GM20000 (cell line): ENCODE data around the gene BIRC5.
A peak's percentile ranks its signal among the peaks of the same experiment; 100 is the strongest.

ENCODE experiments used
- DNase-seq: peaks from one replicate; pipeline ENCODE4 v3.0.0; 2012; ENCODE audit warnings: low spot score
- TF ChIP-seq, protein P1 (sequence below): IDR thresholded peaks from 2 replicates; pipeline ENCODE4 v1.5.1; 2012; ENCODE audit warnings: mild to moderate bottlenecking, control low read depth; ENCODE audit errors: extremely low read depth, missing control alignments

The BIRC5 gene

DNA sequence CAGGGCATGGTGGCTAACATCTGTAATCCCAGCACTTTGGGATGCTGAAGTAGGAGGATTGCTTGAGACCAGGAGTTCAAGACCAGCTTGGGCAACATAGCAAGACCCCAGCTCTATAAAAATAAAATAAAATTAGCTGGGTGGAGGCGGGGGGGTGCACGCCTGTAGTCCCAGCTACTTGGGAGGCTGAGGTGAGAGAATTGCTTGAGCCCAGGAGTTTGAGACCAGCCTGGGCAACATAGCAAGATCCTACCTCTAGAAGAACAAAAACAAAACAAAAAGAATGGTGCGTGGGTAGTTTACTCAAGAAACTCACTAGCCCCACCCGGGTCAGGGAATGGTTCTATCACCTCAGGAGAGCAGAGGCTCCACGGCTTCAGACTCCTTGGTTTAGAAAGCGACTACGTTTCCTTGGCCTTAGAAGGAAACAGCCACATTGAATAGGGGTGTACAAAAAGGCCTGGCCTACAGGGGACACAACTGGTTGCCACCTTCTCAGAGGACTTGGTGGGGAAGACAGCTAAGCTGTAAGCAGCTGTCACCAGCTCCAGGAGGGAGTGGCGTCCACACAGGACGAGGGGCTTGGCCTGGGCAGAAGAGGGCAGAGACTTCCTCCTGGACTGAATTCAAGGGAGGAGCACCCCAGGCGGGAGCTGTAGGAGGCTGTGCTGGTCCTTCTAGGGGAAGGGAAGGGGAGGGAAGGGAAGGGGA is 27.9 kb upstream of the BIRC5 start:
- DNase-seq = no peak
- TF ChIP-seq, protein P1, sequence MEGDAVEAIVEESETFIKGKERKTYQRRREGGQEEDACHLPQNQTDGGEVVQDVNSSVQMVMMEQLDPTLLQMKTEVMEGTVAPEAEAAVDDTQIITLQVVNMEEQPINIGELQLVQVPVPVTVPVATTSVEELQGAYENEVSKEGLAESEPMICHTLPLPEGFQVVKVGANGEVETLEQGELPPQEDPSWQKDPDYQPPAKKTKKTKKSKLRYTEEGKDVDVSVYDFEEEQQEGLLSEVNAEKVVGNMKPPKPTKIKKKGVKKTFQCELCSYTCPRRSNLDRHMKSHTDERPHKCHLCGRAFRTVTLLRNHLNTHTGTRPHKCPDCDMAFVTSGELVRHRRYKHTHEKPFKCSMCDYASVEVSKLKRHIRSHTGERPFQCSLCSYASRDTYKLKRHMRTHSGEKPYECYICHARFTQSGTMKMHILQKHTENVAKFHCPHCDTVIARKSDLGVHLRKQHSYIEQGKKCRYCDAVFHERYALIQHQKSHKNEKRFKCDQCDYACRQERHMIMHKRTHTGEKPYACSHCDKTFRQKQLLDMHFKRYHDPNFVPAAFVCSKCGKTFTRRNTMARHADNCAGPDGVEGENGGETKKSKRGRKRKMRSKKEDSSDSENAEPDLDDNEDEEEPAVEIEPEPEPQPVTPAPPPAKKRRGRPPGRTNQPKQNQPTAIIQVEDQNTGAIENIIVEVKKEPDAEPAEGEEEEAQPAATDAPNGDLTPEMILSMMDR = no peak

DNA sequence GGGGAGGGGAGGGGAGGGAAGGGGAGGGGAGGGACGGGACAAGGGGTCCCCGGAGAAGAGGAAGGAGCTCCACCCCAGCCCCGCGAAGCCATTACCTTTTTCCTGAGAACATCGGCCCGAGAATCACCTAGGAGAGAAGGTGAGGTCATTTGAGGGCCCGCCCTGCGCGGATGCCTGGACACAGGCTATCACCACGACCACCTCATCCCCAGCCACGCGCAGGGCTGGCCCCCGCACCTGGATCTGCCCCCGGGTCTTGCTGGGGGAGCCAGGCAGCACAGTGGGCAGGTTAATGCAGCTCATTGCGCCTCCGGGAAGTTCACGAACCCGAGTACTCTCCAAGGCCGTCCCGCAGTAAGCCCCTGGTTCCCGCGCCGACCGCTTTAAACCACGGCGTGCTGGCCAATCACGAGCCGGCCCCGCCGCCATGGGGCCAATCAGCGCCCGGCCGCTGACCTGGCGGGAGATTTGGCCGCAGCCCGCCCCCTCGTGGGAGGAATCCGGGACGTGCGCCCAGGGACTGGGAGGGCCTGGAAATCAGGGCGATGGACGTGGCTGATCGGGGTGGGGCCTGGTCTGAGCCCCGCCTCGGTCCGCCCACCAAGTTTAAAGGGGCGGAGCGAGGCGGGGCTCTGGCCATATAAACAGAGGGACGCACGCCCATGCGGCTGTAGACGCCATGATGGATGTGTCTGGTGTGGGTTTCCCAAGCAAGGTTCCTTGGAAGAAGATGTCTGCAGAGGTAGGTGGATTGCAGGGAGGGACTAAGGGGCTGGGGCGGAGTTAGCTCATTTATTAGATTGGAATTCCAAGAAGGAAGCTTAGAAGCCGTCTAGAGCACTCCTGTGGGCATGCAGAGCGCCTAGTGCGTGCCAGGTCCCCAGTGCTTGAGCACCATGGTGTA is 27.1 kb upstream of the BIRC5 start, which contains the start of the genes AFMID and TK1:
AFMID (plus strand) TSS at position 671 of the 904 bp plus-strand sequence; CDS start at position 680, 9 bp downstream.
TK1 (minus strand) TSS at position 361 of the 904 bp plus-strand sequence; CDS start at position 303, 58 bp downstream.
- DNase-seq = peak; percentile 97
- TF ChIP-seq, protein P1 = peak; percentile 27

DNA sequence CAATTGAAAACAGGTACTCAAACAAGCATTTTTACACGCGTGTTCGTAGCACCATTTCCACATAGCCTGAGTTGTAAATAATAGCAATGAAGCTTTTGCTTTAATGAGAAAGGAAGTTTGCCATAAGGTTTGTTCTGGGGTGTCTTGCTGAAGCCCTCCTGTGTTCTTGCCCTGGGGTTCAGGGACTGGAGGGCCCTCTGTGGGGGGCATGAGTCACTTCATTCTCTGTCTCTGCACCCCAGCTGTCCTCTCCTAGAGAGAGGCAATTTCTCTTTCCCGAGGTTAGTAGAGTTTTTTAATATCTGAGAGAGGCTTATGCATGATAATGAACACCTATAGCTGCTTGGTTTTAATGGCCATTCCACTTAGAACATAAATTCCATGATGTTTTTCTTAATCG is 17.3 kb upstream of the BIRC5 start:
- DNase-seq = no peak
- TF ChIP-seq, protein P1 = no peak

DNA sequence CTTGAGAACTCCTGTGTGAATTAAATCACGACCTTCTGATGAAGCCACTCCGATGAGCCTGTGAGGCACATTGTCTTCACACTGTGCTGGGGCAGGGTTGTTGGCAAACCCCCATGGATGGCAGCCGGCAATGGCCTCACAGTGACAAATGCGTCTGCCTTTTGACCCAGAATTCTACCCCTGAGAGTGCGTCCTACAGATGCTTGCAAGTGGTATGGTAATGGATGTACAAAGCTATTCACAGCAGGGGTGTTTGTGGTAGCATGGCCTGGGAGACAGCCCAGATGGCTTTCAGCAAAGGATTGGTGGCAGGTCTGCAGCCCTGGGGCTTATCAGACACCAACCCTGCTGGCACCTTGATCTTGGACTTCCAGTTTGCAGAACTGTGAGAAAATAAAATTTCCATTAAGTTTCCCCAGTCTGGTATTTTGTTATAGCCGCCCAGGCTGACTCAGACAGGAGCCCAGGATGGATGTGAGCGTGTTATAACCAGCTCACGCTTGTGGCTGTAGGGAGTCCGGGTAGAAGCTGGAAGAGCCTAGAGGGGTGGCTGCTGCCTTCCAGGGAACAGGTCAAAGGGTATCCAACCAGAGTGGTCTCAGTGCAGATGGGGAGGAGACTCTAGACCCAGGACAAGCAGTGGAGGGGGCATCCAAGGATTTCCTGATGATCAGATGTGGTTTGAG is 16.8 kb upstream of the BIRC5 start:
- DNase-seq = no peak
- TF ChIP-seq, protein P1 = no peak

DNA sequence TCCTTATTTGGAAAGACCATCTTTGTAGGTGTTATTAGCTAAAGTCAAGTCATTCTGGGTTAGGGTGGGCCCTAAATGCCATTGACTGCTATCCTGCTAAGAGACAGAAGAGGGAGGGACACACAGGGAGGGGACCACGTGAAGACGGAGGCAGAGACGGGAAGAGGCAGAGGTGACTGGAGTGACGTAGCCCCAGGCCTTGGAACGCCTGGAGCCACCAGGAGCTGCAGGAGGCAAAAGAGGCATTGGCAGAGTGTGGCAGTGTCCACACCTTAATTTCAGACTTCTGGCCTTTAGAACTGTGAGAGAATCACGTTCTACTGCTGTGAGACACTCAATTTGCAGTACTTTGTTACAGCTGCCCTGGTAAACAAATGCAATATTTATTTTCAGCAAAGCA is 13.6 kb upstream of the BIRC5 start:
- TF ChIP-seq, protein P1 = no peak
- no peak for DNase-seq

DNA sequence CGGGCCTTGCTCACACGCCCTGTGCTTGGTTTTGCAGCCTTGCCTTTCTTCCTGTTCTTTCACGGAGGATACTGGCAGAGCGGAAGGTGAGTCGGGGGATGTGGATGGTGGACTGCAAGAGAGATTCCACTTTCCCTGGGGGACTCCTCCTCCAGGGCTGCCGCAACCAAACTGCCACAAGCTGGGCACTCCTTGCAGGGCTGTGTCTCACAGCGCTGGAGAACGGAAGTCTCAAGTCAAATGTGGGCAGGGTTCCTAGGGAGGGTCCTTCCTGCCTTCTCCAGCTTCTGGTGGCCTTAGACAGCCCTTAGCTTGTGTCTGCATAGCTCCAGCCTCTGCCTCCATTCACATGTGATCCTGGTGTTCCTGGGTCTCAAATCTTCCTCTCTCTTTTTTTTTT is 11.4 kb upstream of the BIRC5 start:
- no peak for DNase-seq
- TF ChIP-seq, protein P1 = no peak
